Fibroblast of lung (primary cell): Measurements from ENCODE around the gene CGRRF1.

ENCODE experiments used
- EZH2 ChIP-seq: IDR thresholded peaks from 2 replicates; pipeline ENCODE4 v1.5.1; 2012; ENCODE audit warnings: low read length, control low read depth, mild to moderate bottlenecking; ENCODE audit errors: missing control alignments
- TF ChIP-seq, protein P1 (sequence below), 2 donors: IDR thresholded peaks in 1 of 2; conservative IDR thresholded peaks in 1 of 2; 1 replicate in 1 of 2; 2 replicates in 1 of 2; pipeline ENCODE4 v1.5.1; 2011 to 2012; ENCODE audit warnings: low read length in 2 of 2, control low read depth in 1 of 2, inconsistent platforms in 1 of 2, low read depth in 1 of 2, mild to moderate bottlenecking in 1 of 2

DNA sequence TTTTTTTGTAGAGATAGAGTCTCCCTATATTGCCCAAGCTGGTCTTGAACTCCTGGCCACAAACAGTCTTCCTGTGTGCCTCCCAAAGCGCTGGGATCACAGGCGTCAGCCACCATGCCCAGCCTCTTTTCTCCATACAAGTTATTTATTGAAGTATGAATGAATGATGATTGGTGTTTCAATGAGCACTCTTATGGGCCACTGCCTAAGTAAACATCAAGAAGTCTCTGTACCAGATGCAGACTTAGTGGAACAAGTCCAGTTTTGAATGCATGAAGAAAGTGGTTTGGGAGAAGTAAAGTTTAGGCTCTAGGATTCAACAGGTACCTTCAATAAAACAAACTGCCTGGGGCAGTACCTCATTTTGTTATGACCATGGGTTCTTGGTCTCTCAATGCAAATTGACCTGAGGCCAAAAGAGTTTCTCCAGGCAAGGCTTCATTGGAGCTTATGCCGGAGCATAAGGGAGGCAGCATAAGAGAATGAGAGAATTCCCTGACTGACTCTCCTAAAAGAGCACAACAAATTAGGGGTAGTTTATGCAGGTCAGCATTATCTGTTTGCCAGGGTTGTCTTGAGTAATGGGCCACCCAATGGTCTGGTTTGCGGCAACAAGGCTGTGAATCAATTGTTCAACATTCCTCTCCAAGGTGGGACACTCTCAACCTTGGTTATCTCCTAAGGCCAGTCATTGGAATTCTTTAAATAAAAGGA, 19.8 kb upstream of the CGRRF1 start:
- TF ChIP-seq EZH2 = no peak
- TF ChIP-seq, protein P1, sequence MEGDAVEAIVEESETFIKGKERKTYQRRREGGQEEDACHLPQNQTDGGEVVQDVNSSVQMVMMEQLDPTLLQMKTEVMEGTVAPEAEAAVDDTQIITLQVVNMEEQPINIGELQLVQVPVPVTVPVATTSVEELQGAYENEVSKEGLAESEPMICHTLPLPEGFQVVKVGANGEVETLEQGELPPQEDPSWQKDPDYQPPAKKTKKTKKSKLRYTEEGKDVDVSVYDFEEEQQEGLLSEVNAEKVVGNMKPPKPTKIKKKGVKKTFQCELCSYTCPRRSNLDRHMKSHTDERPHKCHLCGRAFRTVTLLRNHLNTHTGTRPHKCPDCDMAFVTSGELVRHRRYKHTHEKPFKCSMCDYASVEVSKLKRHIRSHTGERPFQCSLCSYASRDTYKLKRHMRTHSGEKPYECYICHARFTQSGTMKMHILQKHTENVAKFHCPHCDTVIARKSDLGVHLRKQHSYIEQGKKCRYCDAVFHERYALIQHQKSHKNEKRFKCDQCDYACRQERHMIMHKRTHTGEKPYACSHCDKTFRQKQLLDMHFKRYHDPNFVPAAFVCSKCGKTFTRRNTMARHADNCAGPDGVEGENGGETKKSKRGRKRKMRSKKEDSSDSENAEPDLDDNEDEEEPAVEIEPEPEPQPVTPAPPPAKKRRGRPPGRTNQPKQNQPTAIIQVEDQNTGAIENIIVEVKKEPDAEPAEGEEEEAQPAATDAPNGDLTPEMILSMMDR (conservative IDR thresholded peaks at IDR 0.05 in 1 of 2, IDR thresholded peaks at IDR 0.05 in 1 of 2; ENCODE audit: low read depth in 1 of 2, low read length in 2 of 2) = no peak
